Mesothelial cell of epicardium (in vitro differentiated cells): ENCODE results near the gene C1QTNF9B. TPM values are rescaled to one million over a fixed set of nuclear protein-coding genes. Genes with fewer than 3 reads are reported as not detected.
A peak's percentile ranks its signal among the peaks of the same experiment; 100 is the strongest.
"Not testable (repeated sequence)": the region's sequence is repeated elsewhere in the genome, so short reads cannot be mapped to it uniquely, and the experiment has no call there.

ENCODE experiments used
- DNase-seq, 2 experiments: peaks; one replicate each; pipeline ENCODE4 v3.0.0; 2021; ENCODE audit warnings: low spot score in 2 of 2; ENCODE audit not compliant: unreplicated experiment in 2 of 2
- H3K27ac Mint-ChIP-seq: 2 replicates; pipeline ENCODE4 v1.8.0; 2021; ENCODE audit warnings: mixed read lengths
- H3K27me3 Mint-ChIP-seq: 2 replicates; pipeline ENCODE4 v1.8.0; 2021; ENCODE audit warnings: low read depth, mixed read lengths
- H3K36me3 Mint-ChIP-seq: 2 replicates; pipeline ENCODE4 v1.8.0; 2021; ENCODE audit warnings: mixed read lengths
- H3K4me1 Mint-ChIP-seq: 2 replicates; pipeline ENCODE4 v1.8.0; 2021; ENCODE audit warnings: mixed read lengths
- H3K4me3 Mint-ChIP-seq: 2 replicates; pipeline ENCODE4 v1.8.0; 2021; ENCODE audit warnings: mild to moderate bottlenecking, moderate library complexity, mixed read lengths
- H3K9me3 Mint-ChIP-seq: 2 replicates; pipeline ENCODE4 v1.8.0; 2021; ENCODE audit warnings: mixed read lengths
- total RNA-seq: library from RNA; stranded (reverse); gene quantifications from 3 replicates; pipeline ENCODE4 v1.2.1, GENCODE V29; 2021
- TF ChIP-seq, protein P1 (sequence below): fragments of 200-600 bp; sonication (generic); IDR thresholded peaks from one replicate; pipeline ENCODE4 v1.5.0; 2021; ENCODE audit warnings: antibody characterized with exemption; ENCODE audit not compliant: unreplicated experiment

Gene C1QTNF9B
- total RNA-seq, 1 donor from 2014 or later: not detected

DNA sequence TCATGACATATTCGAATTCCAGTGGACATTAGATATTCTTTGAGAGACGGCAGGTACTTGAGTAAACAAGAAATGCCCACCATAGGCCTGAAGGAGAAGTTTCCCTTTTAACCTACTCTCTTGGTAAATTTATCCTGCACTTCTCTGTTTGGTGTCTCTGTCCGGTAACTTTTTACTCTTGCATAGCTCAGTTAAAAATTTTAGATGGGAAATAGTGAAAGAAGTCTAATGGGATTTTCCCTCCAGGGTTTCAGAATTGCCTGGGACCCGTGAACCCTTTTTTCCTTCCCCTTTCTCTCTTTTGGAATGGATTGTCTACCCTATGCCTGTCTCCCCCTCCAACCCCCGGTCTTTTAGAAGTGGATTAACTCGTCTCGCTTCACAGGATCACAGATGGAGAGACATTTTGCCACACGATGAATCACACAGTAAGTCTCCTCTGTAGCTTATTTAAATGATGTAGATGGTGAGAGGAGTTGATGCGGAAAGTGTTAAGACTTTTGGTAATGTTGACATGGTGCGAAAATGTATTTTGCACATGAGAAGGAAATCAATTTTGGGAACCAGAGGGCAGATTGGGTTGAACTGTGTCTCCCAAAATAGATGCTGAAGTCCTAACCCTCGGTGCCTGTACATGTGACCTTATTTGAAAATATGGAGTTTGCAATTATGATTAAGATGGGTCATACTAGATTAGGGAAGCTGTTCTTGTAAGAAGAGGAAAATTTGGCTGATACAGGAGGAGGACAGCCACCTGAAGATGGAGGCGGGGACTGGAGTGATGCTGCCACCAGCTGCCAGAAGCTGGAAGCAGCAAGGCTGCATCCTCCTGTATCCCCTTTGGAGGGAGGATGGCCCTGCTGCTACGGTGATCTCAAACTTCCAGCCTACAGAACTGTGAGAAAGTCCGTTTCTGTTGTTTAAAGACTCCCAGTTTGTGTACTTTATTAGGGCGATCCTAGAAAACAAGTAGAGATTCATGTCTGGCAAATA, 7.4 kb downstream of the C1QTNF9B start:
- DNase-seq: no peak
- H3K4me3 Mint-ChIP-seq: peak overlapping the region; percentile 82
- H3K27ac Mint-ChIP-seq: peak overlapping the region; percentile 86
- H3K27me3 Mint-ChIP-seq: no peaks in the 10 kb centered on the region
- H3K4me1 Mint-ChIP-seq: peaks cover 20% of the 10 kb centered on the region
- peaks cover 2% of the 10 kb centered on the region for H3K36me3 Mint-ChIP-seq
- TF ChIP-seq, protein P1, sequence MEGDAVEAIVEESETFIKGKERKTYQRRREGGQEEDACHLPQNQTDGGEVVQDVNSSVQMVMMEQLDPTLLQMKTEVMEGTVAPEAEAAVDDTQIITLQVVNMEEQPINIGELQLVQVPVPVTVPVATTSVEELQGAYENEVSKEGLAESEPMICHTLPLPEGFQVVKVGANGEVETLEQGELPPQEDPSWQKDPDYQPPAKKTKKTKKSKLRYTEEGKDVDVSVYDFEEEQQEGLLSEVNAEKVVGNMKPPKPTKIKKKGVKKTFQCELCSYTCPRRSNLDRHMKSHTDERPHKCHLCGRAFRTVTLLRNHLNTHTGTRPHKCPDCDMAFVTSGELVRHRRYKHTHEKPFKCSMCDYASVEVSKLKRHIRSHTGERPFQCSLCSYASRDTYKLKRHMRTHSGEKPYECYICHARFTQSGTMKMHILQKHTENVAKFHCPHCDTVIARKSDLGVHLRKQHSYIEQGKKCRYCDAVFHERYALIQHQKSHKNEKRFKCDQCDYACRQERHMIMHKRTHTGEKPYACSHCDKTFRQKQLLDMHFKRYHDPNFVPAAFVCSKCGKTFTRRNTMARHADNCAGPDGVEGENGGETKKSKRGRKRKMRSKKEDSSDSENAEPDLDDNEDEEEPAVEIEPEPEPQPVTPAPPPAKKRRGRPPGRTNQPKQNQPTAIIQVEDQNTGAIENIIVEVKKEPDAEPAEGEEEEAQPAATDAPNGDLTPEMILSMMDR: peak; percentile 8
- H3K9me3 Mint-ChIP-seq: no peaks in the 10 kb centered on the region

DNA sequence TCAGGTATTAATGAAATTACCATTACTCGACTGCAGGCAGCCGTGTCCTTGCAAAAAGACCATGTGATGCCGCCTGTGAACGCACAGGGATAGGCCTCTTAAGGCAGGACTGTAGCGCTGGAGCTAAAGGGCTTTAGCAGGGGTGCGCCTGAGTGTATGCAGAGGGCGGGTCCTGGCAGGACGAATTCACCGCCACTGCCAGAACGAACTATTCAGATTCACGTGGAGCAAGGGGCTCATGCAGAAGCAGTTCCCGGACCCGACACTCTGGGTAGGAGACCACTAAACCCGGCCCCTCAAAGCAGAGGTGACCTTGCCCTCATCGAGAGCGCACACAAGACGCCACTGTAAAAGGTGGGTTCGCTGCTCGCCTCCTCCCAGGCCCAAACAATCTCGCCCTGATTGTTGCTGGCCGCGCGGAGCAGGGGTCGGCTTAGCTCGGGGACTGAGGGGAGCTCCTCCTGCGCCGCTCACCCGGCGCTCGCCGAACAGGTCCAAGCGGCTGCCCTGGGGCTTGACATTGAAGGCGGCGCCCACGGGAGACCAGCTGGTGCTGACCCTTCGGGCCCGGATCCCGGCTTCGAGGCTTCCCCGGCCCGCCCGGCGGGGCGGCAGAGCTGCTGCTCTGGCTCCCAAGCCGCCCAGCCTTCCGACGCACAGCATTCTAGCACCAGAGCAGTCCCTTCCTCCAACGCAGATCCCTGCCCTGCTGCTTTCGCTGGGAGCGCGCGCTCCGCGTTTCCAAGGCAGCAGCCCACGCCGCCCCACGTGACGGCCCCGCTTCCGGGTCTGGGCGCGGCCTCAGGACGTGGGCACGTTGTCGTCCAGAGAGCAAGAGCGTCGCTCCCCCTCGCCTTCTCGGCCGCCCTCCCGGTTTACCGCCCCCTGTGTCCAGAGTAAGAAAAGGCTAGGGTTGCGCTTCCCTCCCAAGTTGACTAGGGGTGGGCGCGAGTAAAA, 8.4 kb downstream of the C1QTNF9B start, which contains the start of gene MIPEP:
Gene MIPEP, minus strand, starts transcription at position 743 of the 957 bp plus-strand sequence. Its CDS starts 80 bp downstream, at position 663.
- H3K36me3 Mint-ChIP-seq: peaks cover 4% of the 10 kb centered on the region
- no peaks in the 10 kb centered on the region for H3K9me3 Mint-ChIP-seq
- H3K4me3 Mint-ChIP-seq: peak within 1 kb of the TSS; percentile 82
- TF ChIP-seq, protein P1: peak; percentile 54
- DNase-seq: peak; percentile 88 to 94
- H3K27ac Mint-ChIP-seq: peak within 1 kb of the TSS; percentile 92
- no peaks in the 10 kb centered on the region for H3K27me3 Mint-ChIP-seq
- H3K4me1 Mint-ChIP-seq: peaks cover 20% of the 10 kb centered on the region

DNA sequence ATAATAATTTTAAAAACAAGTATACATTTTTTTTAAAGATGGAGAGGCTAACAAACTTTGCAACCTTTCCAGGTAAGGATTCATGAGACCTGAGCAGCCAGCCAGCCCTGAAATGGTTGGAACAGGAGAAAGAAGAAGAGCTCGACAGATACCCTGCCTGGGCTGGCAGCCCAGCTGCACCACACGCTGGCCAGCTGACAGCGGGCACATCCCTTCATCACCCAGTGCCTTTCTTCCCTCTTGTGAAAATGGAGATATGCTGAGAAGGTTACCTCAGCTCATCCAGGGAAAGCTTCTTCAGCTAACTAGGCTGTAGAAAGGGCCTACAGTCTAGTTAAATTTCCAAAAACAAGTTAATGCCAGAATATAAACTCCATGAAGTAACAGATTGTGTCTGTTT, 12.9 kb downstream of the C1QTNF9B start:
- not testable (repeated sequence) for H3K27ac Mint-ChIP-seq, DNase-seq, H3K4me3 Mint-ChIP-seq, H3K27me3 Mint-ChIP-seq, H3K9me3 Mint-ChIP-seq, H3K36me3 Mint-ChIP-seq
- peaks cover 12% of the 10 kb centered on the region for H3K4me1 Mint-ChIP-seq

DNA sequence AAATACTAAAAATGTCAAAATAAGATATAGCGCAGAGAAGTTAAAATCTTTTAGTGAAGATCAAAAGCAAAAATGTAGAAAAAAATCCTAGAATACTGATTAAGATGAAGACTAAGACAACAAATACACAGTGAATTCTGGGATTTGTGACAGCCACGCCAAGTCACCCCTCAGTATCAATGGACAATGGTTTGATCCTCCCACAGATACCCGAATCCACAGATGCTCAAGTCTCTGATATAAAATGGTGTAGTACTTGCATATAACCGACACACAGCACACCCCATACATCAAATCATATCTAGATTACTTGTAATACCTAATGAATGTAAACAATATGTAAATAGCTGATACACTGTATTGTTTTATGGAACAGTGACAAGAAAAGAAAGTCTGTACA, 14.0 kb downstream of the C1QTNF9B start:
- H3K27me3 Mint-ChIP-seq: no peaks in the 10 kb centered on the region
- H3K36me3 Mint-ChIP-seq: peaks cover 12% of the 10 kb centered on the region
- DNase-seq: no peak
- TF ChIP-seq, protein P1: no peak
- H3K27ac Mint-ChIP-seq: no peak overlapping the region
- H3K4me3 Mint-ChIP-seq: no peak overlapping the region
- H3K4me1 Mint-ChIP-seq: peaks cover 9% of the 10 kb centered on the region
- H3K9me3 Mint-ChIP-seq: no peaks in the 10 kb centered on the region

DNA sequence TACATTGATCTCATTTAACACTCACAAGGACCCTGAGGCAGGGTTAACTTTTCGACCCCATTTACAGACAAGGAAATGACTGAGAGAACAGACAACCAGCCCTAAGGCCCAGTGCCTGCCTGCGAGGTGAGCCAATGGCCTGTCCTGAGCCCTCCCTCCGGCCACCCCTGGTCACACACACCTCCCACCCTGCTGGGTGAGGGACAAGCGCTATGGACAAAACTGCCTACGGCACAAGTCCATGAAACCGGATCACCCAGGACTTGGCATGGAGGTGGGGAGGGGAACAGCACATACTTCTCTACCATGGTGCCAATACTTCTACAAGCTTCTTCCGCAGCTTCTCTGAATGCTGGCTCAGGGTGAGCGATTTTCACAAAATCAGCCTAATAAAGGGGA, 15.9 kb downstream of the C1QTNF9B start:
- not testable (repeated sequence) for H3K9me3 Mint-ChIP-seq, DNase-seq, H3K27me3 Mint-ChIP-seq, H3K4me1 Mint-ChIP-seq, H3K4me3 Mint-ChIP-seq, H3K27ac Mint-ChIP-seq
- peaks cover 14% of the 10 kb centered on the region for H3K36me3 Mint-ChIP-seq

DNA sequence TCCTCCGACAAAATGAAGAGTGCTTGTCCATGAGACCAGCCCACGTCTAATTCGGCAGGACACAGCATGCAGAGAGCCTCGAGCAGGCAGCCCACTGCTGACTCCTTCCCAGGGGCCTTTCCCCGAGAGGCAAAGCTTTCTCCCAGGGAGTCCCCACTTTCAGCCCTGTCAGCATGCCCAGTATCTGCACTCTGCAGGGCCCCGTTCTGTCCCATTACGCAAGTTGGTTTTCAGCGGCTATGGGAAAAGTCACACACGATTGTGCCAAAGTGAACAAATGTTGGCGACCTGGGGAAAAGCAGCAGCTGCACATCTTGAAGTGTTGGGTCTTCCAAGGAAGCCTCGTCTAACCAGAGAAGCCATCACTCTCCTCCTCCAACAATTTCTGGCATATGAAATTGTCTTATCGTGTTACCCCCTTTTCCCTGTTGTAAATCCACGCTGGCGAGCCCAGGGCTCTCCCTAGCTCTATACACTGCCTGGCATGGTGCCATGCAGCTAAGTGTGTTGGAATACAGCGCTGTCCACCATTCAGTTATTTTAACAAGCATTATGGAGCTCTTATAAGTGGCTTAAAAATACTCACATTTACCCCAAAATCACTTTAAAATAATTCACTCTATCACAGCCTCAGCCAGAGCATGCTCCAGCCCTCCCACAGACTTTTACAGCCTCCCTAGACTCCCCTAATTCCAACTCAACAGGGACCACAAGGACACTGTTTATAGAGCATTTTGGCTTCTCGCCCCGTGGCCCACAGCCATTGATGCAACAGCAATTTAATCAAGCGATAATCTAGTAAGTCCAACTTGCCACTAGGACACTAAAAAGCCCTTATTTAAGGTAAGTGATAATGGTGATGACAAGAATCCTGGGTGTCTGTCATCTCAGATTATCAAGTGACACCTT, 16.6 kb downstream of the C1QTNF9B start:
- H3K4me3 Mint-ChIP-seq, H3K9me3 Mint-ChIP-seq, DNase-seq, H3K27me3 Mint-ChIP-seq, H3K27ac Mint-ChIP-seq, H3K4me1 Mint-ChIP-seq: not testable (repeated sequence)
- peaks cover 14% of the 10 kb centered on the region for H3K36me3 Mint-ChIP-seq
